ENCODE results near the gene METTL9. TPM values are rescaled to one million over a fixed set of nuclear protein-coding genes. Genes with fewer than 3 reads are reported as not detected.

The METTL9 gene
- total RNA-seq, 1 donor: 170 TPM

DNA sequence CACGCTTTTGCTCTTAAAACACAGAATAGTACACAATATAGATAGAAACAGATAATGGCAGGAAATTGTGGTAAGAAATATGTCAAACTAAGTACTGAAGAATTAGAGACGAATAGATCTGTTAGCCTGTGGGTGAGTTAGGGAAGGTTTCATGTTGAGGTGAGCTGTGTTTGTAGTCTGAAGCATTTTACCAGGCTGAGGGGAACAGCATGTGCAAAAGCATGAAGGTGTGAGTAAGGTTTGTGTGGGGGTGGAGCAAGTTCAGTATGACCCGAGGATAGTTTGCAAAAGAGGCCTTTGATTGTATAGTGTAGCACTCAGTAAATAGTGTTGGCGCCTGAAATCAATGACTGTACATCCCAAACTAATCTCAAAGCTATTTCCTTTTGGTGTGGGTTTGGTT, 39.2 kb downstream of the METTL9 start:
- Histone ChIP-seq H3K36me3 (ENCODE audit: insufficient read depth, low read length) (peaks cover 4% of the 10 kb centered on the region), H3K79me2 (ENCODE audit: insufficient read depth, low read length) (peaks cover 46% of the 10 kb centered on the region), H3K4me3 (ENCODE audit: insufficient read depth, low read length) (no peak overlapping the region), H3K4me1 (ENCODE audit: insufficient read depth, low read length) (peaks cover 22% of the 10 kb centered on the region), H4K20me1 (ENCODE audit: insufficient read depth, low read length) (peaks cover 3% of the 10 kb centered on the region), H3K27ac (ENCODE audit: low read depth, low read length) (peak overlapping the region; percentile 27), H3K27me3 (ENCODE audit: insufficient read depth, low read length) (no peaks in the 10 kb centered on the region), H2AFZ (ENCODE audit: low read length) (no peak overlapping the region), H3K4me2 (ENCODE audit: insufficient read depth, low read length) (peak overlapping the region; percentile 40), H3K9me3 (ENCODE audit: low read depth, low read length) (no peaks in the 10 kb centered on the region)
- TF ChIP-seq, protein P1, sequence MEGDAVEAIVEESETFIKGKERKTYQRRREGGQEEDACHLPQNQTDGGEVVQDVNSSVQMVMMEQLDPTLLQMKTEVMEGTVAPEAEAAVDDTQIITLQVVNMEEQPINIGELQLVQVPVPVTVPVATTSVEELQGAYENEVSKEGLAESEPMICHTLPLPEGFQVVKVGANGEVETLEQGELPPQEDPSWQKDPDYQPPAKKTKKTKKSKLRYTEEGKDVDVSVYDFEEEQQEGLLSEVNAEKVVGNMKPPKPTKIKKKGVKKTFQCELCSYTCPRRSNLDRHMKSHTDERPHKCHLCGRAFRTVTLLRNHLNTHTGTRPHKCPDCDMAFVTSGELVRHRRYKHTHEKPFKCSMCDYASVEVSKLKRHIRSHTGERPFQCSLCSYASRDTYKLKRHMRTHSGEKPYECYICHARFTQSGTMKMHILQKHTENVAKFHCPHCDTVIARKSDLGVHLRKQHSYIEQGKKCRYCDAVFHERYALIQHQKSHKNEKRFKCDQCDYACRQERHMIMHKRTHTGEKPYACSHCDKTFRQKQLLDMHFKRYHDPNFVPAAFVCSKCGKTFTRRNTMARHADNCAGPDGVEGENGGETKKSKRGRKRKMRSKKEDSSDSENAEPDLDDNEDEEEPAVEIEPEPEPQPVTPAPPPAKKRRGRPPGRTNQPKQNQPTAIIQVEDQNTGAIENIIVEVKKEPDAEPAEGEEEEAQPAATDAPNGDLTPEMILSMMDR (IDR thresholded peaks at IDR 0.05; ENCODE audit: extremely low read depth, low read depth, low read length): no peak
- peak; percentile 88 for DNase-seq (ENCODE audit: insufficient read length, low spot score, missing footprints)

DNA sequence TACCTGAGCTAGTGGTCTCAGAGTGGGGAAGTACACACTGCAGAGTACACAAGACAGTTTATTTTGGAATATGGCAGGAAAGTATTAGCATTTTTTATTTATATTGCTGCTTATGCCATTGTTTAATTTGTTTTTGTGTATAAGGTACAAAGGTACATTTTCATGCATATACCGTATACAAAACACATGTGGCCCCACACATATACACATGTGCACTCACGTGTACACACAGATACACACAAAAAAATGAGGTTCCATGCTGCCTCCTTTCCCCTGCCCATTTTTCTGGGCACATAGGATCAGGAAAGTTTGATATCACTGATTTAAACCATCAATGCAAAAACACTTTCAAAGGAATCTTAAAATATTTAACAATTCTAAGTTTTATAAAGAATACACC, 40.1 kb downstream of the METTL9 start:
- peaks cover under 1% of the 10 kb centered on the region for H3K36me3 ChIP-seq (ENCODE audit: insufficient read depth, low read length)
- H3K27ac ChIP-seq (ENCODE audit: low read depth, low read length): peak overlapping the region; percentile 10
- no peaks in the 10 kb centered on the region for H3K27me3 ChIP-seq (ENCODE audit: insufficient read depth, low read length)
- no peak overlapping the region for H3K4me3 ChIP-seq (ENCODE audit: insufficient read depth, low read length)
- H4K20me1 ChIP-seq (ENCODE audit: insufficient read depth, low read length): peaks cover 3% of the 10 kb centered on the region
- peaks cover 47% of the 10 kb centered on the region for H3K79me2 ChIP-seq (ENCODE audit: insufficient read depth, low read length)
- H3K4me2 ChIP-seq (ENCODE audit: insufficient read depth, low read length): peak overlapping the region; percentile 40
- TF ChIP-seq, protein P1 (IDR thresholded peaks at IDR 0.05; ENCODE audit: extremely low read depth, low read depth, low read length): no peak
- no peaks in the 10 kb centered on the region for H3K9me3 ChIP-seq (ENCODE audit: low read depth, low read length)
- H3K4me1 ChIP-seq (ENCODE audit: insufficient read depth, low read length): peaks cover 22% of the 10 kb centered on the region
- H2AFZ ChIP-seq (ENCODE audit: low read length): no peak overlapping the region
- DNase-seq (ENCODE audit: insufficient read length, low spot score, missing footprints): no peak

DNA sequence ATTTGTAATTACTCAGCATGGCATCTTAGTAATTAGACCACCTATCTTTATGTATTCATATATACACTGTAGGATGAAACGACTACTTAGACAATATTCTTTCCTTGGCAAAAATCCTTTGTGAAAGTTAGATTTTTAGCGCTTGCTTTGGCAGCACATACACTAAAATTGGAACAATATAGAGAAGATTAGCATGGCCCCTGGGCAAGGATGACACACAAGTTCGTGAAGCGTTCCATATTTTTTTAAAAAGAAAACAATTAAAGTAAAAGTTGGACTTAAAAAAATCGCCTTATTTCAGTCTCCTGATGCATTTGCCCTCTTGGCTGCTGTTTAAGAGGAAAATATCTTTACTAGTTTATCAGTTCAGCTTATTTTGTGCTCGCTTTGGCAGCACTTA, 42.5 kb downstream of the METTL9 start:
- no peak overlapping the region for H3K4me3 ChIP-seq (ENCODE audit: insufficient read depth, low read length)
- TF ChIP-seq, protein P1 (IDR thresholded peaks at IDR 0.05; ENCODE audit: extremely low read depth, low read depth, low read length): no peak
- no peak overlapping the region for H3K27ac ChIP-seq (ENCODE audit: low read depth, low read length)
- DNase-seq (ENCODE audit: insufficient read length, low spot score, missing footprints): no peak
- H3K36me3 ChIP-seq (ENCODE audit: insufficient read depth, low read length): no peaks in the 10 kb centered on the region
- H3K27me3 ChIP-seq (ENCODE audit: insufficient read depth, low read length): no peaks in the 10 kb centered on the region
- peaks cover 6% of the 10 kb centered on the region for H4K20me1 ChIP-seq (ENCODE audit: insufficient read depth, low read length)
- peaks cover 36% of the 10 kb centered on the region for H3K4me1 ChIP-seq (ENCODE audit: insufficient read depth, low read length)
- H3K4me2 ChIP-seq (ENCODE audit: insufficient read depth, low read length): no peak overlapping the region
- no peak overlapping the region for H2AFZ ChIP-seq (ENCODE audit: low read length)
- no peaks in the 10 kb centered on the region for H3K9me3 ChIP-seq (ENCODE audit: low read depth, low read length)
- H3K79me2 ChIP-seq (ENCODE audit: insufficient read depth, low read length): peaks cover 61% of the 10 kb centered on the region

DNA sequence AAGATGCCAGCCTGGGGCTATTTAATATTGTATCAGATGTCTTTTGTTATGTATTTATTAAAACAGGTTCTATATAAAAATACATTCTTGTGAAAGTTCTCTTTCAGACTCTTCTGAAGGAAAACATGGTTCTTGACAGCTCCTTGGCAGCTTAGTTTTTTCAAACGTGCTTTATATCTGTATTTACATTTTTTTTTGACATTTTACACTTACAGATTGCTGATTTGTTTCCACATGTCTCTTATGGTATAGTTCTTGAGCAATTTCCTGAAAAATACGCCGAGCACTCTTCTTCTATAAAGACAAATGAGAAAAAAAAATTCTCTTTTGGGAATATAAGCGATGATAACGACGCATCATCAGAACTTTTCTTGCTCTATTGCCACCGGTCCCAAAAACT, 43.5 kb downstream of the METTL9 start:
- Histone ChIP-seq H3K4me3 (ENCODE audit: insufficient read depth, low read length) (no peak overlapping the region), H4K20me1 (ENCODE audit: insufficient read depth, low read length) (peaks cover 6% of the 10 kb centered on the region), H3K9me3 (ENCODE audit: low read depth, low read length) (no peaks in the 10 kb centered on the region), H3K4me2 (ENCODE audit: insufficient read depth, low read length) (no peak overlapping the region), H3K36me3 (ENCODE audit: insufficient read depth, low read length) (no peaks in the 10 kb centered on the region), H3K27me3 (ENCODE audit: insufficient read depth, low read length) (no peaks in the 10 kb centered on the region), H3K27ac (ENCODE audit: low read depth, low read length) (no peak overlapping the region), H2AFZ (ENCODE audit: low read length) (no peak overlapping the region), H3K4me1 (ENCODE audit: insufficient read depth, low read length) (peaks cover 36% of the 10 kb centered on the region), H3K79me2 (ENCODE audit: insufficient read depth, low read length) (peaks cover 65% of the 10 kb centered on the region)
- DNase-seq (ENCODE audit: insufficient read length, low spot score, missing footprints): no peak
- TF ChIP-seq, protein P1 (IDR thresholded peaks at IDR 0.05; ENCODE audit: extremely low read depth, low read depth, low read length): no peak
